Epithelial cell of esophagus (primary cell): ENCODE results near the gene PPP1CB.

Experiments
- DNase-seq: peaks from one replicate; pipeline ENCODE4 v3.0.0; 2010; ENCODE audit warnings: low read depth
- H3K4me3 ChIP-seq: 2 replicates; pipeline ENCODE4 v1.5.1; 2011; ENCODE audit warnings: mild to moderate bottlenecking, low read length, control low read depth
- TF ChIP-seq, protein P1 (sequence below): IDR thresholded peaks from 2 replicates; pipeline ENCODE4 v1.5.1; 2011; ENCODE audit warnings: low read depth, mild to moderate bottlenecking, low read length, control low read depth, inconsistent platforms; ENCODE audit not compliant: insufficient read depth; ENCODE audit errors: missing control alignments

The PPP1CB gene

DNA sequence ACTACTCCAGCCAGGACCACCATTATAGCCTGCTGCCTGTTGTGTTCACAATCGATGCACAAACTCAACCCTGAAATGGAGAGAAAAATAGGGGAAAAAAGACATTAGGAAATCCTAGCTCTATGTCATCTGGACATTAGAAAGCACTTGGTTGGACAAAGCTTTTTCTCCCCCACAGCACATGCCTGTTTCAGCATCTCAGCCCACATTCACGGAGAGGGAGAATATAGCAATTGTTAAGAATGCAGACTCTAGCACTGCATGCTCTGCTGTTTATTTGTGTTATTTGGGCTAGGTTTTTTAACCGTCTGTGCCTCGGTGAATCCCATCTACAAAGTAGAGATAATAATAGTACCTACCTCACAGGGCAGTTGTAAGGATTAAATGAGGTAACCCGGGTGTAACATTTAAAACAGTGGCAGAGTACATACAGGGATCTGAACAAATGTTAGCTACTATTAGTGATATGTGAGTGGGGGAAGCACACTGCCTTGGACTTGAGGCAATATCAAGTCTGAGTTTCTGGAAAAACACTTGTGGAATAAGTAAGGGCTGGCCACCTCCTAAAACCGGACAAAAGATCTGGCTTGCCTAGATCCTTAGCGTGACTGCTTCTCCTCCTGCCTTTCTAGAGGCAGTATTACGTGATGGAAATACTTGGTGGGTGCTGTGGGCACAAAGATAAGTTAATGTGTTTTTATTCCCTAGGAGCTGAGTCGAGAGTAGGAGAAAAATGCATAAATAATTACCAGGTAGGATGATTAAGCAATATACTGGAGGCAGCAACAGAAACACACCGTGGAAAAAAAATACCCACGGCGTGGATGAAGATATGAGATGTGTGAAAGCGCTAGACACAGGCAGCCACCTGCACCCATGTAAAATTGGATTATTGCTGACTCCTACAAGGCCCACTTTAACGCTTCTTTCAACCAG lies 1.0 kb upstream of the PPP1CB start:
- peak overlapping the region; percentile 89 for H3K4me3 ChIP-seq
- DNase-seq: peak; percentile 22
- TF ChIP-seq, protein P1, sequence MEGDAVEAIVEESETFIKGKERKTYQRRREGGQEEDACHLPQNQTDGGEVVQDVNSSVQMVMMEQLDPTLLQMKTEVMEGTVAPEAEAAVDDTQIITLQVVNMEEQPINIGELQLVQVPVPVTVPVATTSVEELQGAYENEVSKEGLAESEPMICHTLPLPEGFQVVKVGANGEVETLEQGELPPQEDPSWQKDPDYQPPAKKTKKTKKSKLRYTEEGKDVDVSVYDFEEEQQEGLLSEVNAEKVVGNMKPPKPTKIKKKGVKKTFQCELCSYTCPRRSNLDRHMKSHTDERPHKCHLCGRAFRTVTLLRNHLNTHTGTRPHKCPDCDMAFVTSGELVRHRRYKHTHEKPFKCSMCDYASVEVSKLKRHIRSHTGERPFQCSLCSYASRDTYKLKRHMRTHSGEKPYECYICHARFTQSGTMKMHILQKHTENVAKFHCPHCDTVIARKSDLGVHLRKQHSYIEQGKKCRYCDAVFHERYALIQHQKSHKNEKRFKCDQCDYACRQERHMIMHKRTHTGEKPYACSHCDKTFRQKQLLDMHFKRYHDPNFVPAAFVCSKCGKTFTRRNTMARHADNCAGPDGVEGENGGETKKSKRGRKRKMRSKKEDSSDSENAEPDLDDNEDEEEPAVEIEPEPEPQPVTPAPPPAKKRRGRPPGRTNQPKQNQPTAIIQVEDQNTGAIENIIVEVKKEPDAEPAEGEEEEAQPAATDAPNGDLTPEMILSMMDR: peak; percentile 10

DNA sequence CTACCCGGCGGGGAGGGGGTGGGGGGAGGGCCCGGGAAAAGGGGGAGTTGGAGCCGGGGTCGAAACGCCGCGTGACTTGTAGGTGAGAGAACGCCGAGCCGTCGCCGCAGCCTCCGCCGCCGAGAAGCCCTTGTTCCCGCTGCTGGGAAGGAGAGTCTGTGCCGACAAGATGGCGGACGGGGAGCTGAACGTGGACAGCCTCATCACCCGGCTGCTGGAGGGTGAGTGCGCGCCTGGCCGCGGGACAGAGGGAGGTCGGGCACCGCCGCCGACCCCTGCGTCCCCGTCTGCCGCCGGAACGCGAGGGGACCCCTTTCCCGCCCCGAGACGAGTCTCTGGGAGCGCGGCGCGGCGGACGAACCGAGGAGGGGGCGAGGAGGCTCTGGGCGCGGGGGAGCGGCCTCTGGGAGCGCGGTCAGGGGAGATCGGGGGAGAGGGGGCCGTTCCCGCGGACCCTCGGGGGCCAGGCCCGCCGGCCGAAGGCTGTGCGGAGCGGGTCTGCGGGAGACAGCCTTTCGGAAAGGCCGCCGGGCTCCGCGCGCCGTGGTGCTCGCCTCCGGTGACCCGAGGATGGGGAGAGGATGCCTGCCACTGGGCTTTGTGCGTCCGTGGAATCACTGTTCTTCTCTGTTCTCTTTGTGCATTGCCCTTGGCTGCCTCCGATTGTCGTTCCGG lies 463 bp downstream of the PPP1CB start:
- TF ChIP-seq, protein P1: no peak
- no peak for DNase-seq

DNA sequence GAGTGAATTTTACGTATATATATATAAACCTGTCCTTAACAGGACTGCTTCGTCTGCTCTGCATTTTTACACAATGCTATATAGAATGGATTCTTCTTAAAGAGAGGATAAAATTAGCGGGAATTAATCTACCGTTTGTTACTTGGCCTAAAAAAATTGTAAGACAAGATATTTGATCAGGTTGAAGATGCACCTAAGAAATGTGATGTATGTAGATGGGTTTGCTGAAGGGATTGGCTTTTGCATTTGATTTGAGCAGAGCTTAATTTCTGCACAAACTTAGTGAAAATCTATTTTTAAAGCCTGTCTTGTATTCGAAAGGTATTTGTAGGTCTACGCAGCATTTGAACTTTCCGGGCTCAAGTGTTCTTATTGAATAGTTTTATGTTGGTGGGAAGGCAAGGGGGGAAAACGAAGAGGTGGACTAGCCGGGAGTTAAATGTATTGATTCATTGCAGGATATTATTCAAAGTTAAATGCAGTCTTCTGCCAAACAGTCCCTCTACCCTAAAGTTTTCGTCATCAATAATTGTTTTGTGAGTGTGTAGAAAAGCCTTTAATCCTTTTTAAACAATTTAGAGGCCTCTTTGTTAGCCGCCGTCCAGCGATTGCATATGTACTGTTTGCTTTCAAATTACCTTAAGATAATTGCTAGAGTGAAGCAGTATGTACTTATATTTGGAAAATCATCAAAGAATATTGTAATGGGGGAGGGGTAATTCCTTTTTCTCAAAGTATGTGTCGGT lies 1.2 kb downstream of the PPP1CB start:
- TF ChIP-seq, protein P1: no peak

More for the DNA sequence above, 463 bp downstream of the PPP1CB start:
- H3K4me3 ChIP-seq: peak overlapping the region; percentile 89

DNA sequence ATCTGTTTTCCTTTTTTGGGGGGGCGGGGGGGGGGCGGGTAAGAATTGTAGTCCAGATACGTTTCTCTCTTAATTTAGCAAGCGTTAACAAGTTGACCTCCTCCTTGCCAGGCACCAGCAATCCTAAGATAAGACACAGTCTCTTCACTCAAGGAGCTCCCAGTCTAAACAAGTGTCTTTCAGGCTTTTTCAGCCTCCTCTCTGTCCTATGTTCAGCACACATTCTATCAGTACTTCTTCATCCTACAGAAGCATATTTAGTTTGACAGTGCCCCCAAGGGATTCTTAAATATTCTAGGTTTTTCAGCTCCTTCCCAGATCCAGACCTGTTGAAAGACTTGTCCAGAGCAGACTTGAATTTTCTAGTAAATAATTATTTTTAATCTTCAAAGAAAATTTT lies 2.7 kb downstream of the PPP1CB start:
- peak overlapping the region; percentile 89 for H3K4me3 ChIP-seq
- DNase-seq: no peak
- TF ChIP-seq, protein P1: no peak

More for the DNA sequence above, 1.2 kb downstream of the PPP1CB start:
- DNase-seq: no peak
- peak overlapping the region; percentile 89 for H3K4me3 ChIP-seq

DNA sequence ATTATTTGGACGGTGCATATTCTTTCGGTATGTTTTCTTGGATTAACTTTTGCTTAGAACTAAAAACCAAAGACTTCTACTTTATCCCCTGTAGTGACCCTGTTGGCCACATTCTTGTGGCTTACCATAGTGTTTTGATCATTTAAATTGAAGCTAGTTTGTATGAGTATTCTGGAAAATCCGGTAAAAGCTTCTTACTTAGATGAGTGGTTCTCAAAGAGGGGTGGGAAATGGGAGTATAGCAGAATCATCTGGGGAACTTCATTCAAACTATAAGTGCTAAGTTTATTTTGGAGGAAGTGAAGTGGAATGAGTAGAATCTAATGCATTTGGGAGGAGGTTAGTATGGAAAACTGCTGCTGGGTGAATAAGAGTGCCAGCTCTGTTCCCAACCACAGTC lies 3.8 kb downstream of the PPP1CB start:
- peak overlapping the region; percentile 89 for H3K4me3 ChIP-seq
- TF ChIP-seq, protein P1: no peak
- DNase-seq: no peak

DNA sequence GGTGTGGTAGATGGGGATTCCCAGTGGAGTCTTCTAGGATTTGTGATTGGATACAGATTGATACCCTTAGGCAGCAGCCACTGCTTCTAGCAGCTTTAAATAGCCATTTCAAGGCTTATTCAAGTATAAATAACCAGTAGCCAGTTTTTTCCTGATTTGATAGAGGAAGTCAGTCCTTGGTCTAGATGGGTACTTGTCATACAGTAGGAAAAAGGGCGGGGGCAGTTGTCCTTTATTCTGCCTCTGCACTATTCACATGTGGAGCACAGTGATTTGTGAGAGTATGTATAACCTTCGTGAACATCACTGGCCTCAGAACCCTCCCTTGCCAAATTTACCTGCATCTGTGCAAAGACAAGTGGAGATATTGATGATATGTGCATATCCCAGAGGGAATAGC lies 6.8 kb downstream of the PPP1CB start:
- no peak for DNase-seq
- no peak overlapping the region for H3K4me3 ChIP-seq
- TF ChIP-seq, protein P1: no peak
